Caco-2 (cell line): ENCODE data around the gene FOXO3. TPM values are rescaled to one million over a fixed set of nuclear protein-coding genes. Genes with fewer than 3 reads are reported as not detected.

ENCODE experiments used
- BruUV-seq: library from RNA; stranded (reverse); fragments of 400-500 nt; replicated peaks from 2 replicates; lab custom pipeline; 2021; lab: Mats Ljungman, UMichigan
- CTCF ChIA-PET: fragments of 300-600 bp; sonication (Branson Sonifier 250); formaldehyde crosslinking; loops from one replicate; lab custom pipeline; 2022; ENCODE audit warnings: antibody characterized with exemption; lab: Charles Lee
- POLR2A ChIA-PET: fragments of 300-600 bp; sonication (Branson Sonifier 250); formaldehyde crosslinking; loops from one replicate; lab custom pipeline; 2022; ENCODE audit warnings: antibody characterized with exemption; lab: Charles Lee
- DNase-seq, 2 experiments: peaks; one replicate each; pipeline versions ENCODE4 v3.0.0 to v3.0.0-alpha.2; 2020 to 2022
- H3K27me3 ChIP-seq: replicated peaks from 2 replicates; pipeline ENCODE4 v1.6.0; 2011; ENCODE audit warnings: low read length; ENCODE audit not compliant: control insufficient read depth, insufficient read depth
- H3K36me3 ChIP-seq: 2 replicates; pipeline ENCODE4 v1.5.1; 2011; ENCODE audit warnings: low read length; ENCODE audit not compliant: control insufficient read depth, insufficient read depth
- H3K4me1 ChIP-seq: fragments of 250-450 bp; sonication (Bioruptor Pico); 2 replicates; pipeline ENCODE4 v1.5.1; 2020; ENCODE audit warnings: mild to moderate bottlenecking
- H3K4me3 ChIP-seq: 2 replicates; pipeline ENCODE4 v1.5.1; 2011; ENCODE audit warnings: low read depth, mild to moderate bottlenecking, control low read depth, low read length
- H3K9me3 ChIP-seq: fragments of 250-450 bp; sonication (Bioruptor Pico); 2 replicates; pipeline ENCODE4 v1.5.1; 2020; ENCODE audit warnings: mild to moderate bottlenecking, moderate library complexity
- H3K27ac Mint-ChIP-seq: one replicate; pipeline ENCODE4 v1.8.0; 2022; ENCODE audit warnings: mixed read lengths; ENCODE audit not compliant: unreplicated experiment
- H3K27me3 Mint-ChIP-seq: one replicate; pipeline ENCODE4 v1.8.0; 2022; ENCODE audit warnings: mixed read lengths; ENCODE audit not compliant: insufficient read depth, unreplicated experiment
- H3K36me3 Mint-ChIP-seq: one replicate; pipeline ENCODE4 v1.8.0; 2022; ENCODE audit warnings: mild to moderate bottlenecking, mixed read lengths; ENCODE audit not compliant: insufficient read depth, unreplicated experiment
- H3K4me1 Mint-ChIP-seq: one replicate; pipeline ENCODE4 v1.8.0; 2022; ENCODE audit warnings: low read depth, mixed read lengths; ENCODE audit not compliant: unreplicated experiment
- H3K4me3 Mint-ChIP-seq: one replicate; pipeline ENCODE4 v1.8.0; 2022; ENCODE audit warnings: mild to moderate bottlenecking, moderate library complexity, mixed read lengths; ENCODE audit not compliant: unreplicated experiment
- H3K9me3 Mint-ChIP-seq: one replicate; pipeline ENCODE4 v1.8.0; 2022; ENCODE audit warnings: mixed read lengths; ENCODE audit not compliant: unreplicated experiment
- intact Hi-C: fragments of 100-400 bp; cut with micrococcal nuclease; formaldehyde crosslinking; loops from one replicate; pipeline ENCODE4 v1.10.0; 2022; ENCODE audit not compliant: unreplicated experiment
- total RNA-seq: library from RNA; stranded (reverse); gene quantifications from 2 replicates; pipeline ENCODE4 v1.2.3, GENCODE V29; 2022
- TF ChIP-seq, protein P1 (sequence below), 2 experiments: fragments of 200-600 bp in 1 of 2; IDR thresholded peaks; 1 replicate in 1 of 2; 2 replicates in 1 of 2; pipeline versions ENCODE4 v1.5.1 to v1.8.0; 2011 to 2022; ENCODE audit warnings: antibody characterized with exemption in 1 of 2, control low read depth in 1 of 2, inconsistent platforms in 1 of 2, low read depth in 1 of 2, low read length in 1 of 2, mild to moderate bottlenecking in 1 of 2, moderate library complexity in 1 of 2; ENCODE audit not compliant: insufficient read depth in 1 of 2, severe bottlenecking in 1 of 2, unreplicated experiment in 1 of 2

Gene FOXO3
- total RNA-seq, 1 experiment from 2014 or later = 34.3 TPM

DNA sequence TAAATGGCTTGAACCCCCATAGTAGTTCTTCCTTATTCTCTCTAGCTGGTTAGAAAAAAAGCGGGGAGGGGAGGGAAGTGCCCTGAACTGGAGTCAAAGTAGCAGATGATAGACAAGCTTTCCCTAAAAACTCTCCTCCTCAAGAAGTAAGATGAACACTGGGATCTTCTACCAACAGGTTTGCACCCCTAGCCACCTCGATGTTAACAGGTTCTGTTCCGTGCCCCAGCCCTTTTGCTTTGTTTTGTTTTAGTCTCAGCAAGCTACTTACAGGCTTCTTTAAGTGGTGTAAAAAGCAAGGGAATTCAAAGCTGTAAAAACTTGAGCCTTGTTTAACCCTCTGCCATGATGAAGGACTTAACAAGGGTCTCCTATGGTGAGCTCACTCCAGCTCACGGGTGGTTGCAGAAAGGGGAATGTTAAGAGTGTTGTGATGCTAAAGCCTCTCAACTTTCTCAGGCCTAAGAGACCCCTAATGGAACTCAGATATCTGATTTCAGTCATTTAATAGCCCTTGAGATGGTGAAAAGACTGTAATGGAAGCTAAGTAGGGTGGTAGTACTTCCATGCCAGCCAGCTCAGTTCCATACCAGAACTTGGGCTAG is 106.0 kb downstream of the FOXO3 start:
- Mint-ChIP-seq H3K27ac (no peak overlapping the region), H3K4me3 (no peak overlapping the region), H3K4me1 (peaks cover 7% of the 10 kb centered on the region), H3K36me3 (peaks cover 44% of the 10 kb centered on the region), H3K27me3 (no peaks in the 10 kb centered on the region), H3K9me3 (no peaks in the 10 kb centered on the region)
- Histone ChIP-seq H3K4me3 (no peak overlapping the region), H3K27me3 (no peaks in the 10 kb centered on the region), H3K9me3 (no peaks in the 10 kb centered on the region), H3K4me1 (0 out of 2 replicates have a peak, but pooled peaks cover 3% of the 10 kb centered on the region), H3K36me3 (no peaks in the 10 kb centered on the region)
- intact Hi-C loops = no loop called here
- TF ChIP-seq, protein P1, sequence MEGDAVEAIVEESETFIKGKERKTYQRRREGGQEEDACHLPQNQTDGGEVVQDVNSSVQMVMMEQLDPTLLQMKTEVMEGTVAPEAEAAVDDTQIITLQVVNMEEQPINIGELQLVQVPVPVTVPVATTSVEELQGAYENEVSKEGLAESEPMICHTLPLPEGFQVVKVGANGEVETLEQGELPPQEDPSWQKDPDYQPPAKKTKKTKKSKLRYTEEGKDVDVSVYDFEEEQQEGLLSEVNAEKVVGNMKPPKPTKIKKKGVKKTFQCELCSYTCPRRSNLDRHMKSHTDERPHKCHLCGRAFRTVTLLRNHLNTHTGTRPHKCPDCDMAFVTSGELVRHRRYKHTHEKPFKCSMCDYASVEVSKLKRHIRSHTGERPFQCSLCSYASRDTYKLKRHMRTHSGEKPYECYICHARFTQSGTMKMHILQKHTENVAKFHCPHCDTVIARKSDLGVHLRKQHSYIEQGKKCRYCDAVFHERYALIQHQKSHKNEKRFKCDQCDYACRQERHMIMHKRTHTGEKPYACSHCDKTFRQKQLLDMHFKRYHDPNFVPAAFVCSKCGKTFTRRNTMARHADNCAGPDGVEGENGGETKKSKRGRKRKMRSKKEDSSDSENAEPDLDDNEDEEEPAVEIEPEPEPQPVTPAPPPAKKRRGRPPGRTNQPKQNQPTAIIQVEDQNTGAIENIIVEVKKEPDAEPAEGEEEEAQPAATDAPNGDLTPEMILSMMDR (IDR thresholded peaks at IDR 0.05; ENCODE audit: insufficient read depth in 1 of 2, low read depth in 1 of 2, low read length in 1 of 2, severe bottlenecking in 1 of 2, unreplicated experiment in 1 of 2) = no peak
- ChIA-PET POLR2A (no interaction called here), CTCF (interaction anchor here (1.1 kb wide), 1 partner anchor 227 kb away, joined by 5 read pairs; no protein-coding TSS in a partner anchor)
- BruUV-seq = no TSS peak
- no peak for DNase-seq

DNA sequence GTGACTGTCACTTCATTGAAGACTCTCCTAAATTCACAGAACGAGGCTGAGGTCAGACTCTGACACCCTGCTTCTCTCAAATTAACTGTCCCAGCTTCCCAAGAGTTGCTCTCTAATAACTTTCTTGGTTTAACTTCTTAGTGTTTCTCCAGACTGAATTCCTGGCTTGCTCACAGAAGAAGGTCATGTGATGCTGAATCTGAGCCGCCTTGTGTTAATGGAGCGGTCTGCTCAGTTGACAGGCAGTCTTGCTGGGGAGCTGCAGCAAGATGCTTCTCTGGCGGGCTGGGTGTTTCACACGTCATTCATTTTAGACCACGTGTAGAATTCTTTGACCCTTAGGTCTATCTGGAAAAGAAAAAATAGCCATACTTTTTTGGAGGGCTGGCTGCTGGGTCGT is 107.3 kb downstream of the FOXO3 start:
- Mint-ChIP-seq H3K27me3 (no peaks in the 10 kb centered on the region), H3K27ac (no peak overlapping the region), H3K9me3 (no peaks in the 10 kb centered on the region), H3K36me3 (peaks cover 44% of the 10 kb centered on the region), H3K4me3 (no peak overlapping the region), H3K4me1 (no peaks in the 10 kb centered on the region)
- DNase-seq = no peak
- TF ChIP-seq, protein P1 (IDR thresholded peaks at IDR 0.05; ENCODE audit: insufficient read depth in 1 of 2, low read depth in 1 of 2, low read length in 1 of 2, severe bottlenecking in 1 of 2, unreplicated experiment in 1 of 2) = no peak
- BruUV-seq = no TSS peak
- Histone ChIP-seq H3K36me3 (no peaks in the 10 kb centered on the region), H3K4me3 (no peak overlapping the region), H3K9me3 (no peaks in the 10 kb centered on the region), H3K4me1 (no peaks in the 10 kb centered on the region), H3K27me3 (no peaks in the 10 kb centered on the region)
- ChIA-PET CTCF (no interaction called here), POLR2A (no interaction called here)
- intact Hi-C loops = no loop called here

DNA sequence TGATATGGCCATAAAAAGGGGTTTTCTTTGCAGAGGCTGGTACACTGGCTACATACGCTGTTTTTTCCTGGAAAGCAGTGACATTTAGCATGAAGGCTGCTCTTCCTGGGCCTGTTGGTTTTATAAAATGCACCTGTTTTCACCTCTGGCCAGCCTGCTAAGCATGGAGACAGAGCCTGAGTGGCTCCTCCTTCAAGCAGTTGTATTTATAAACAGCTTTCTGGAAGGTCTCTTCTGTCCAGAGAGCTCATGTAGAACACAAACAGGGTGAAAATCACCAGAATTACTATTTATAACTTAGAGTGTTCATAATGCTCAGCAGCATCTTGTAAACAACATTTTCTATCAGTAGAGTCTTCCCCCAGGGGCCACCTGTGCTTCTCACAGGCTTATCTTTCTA is 109.0 kb downstream of the FOXO3 start:
- H3K36me3 ChIP-seq = no peaks in the 10 kb centered on the region
- ChIA-PET POLR2A (no interaction called here), CTCF (no interaction called here)
- no peak overlapping the region for H3K4me3 ChIP-seq
- BruUV-seq = no TSS peak
- H3K4me1 ChIP-seq = no peaks in the 10 kb centered on the region
- H3K36me3 Mint-ChIP-seq = peaks cover 45% of the 10 kb centered on the region
- no peak overlapping the region for H3K4me3 Mint-ChIP-seq
- H3K9me3 Mint-ChIP-seq = no peaks in the 10 kb centered on the region
- no peak for DNase-seq
- intact Hi-C loops = no loop called here
- no peak overlapping the region for H3K27ac Mint-ChIP-seq
- H3K9me3 ChIP-seq = no peaks in the 10 kb centered on the region
- no peaks in the 10 kb centered on the region for H3K27me3 Mint-ChIP-seq
- TF ChIP-seq, protein P1 (IDR thresholded peaks at IDR 0.05; ENCODE audit: insufficient read depth in 1 of 2, low read depth in 1 of 2, low read length in 1 of 2, severe bottlenecking in 1 of 2, unreplicated experiment in 1 of 2) = no peak
- H3K27me3 ChIP-seq = no peaks in the 10 kb centered on the region
- H3K4me1 Mint-ChIP-seq = peaks cover 14% of the 10 kb centered on the region
